GM12874 (cell line): ENCODE results near the gene GAREM2.

Experiments
- TF ChIP-seq, protein P1 (sequence below): IDR thresholded peaks from 2 replicates; pipeline ENCODE4 v1.5.1; 2011; ENCODE audit warnings: low read depth, mild to moderate bottlenecking, control low read depth, low read length, moderate library complexity; ENCODE audit not compliant: insufficient read depth

Gene GAREM2

DNA sequence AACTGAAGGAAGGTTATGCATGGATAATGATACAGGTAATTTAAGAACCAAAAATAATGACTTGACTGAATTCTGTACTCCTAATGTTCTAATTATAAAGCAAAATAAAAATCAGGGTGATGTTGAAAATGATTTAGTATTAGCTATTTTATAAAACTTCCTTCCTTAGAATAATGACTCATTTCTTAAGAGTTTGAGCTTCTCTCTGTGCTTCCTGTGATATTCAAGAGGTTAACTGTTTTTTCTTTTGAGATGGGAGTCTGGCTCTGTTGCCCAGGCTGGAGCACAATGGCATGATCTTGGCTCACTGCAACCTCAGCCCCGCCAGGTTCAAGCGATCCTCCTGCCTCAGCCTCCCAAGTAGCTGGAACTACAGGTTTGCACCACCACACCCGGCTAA is 56.7 kb downstream of the GAREM2 start:
- TF ChIP-seq, protein P1, sequence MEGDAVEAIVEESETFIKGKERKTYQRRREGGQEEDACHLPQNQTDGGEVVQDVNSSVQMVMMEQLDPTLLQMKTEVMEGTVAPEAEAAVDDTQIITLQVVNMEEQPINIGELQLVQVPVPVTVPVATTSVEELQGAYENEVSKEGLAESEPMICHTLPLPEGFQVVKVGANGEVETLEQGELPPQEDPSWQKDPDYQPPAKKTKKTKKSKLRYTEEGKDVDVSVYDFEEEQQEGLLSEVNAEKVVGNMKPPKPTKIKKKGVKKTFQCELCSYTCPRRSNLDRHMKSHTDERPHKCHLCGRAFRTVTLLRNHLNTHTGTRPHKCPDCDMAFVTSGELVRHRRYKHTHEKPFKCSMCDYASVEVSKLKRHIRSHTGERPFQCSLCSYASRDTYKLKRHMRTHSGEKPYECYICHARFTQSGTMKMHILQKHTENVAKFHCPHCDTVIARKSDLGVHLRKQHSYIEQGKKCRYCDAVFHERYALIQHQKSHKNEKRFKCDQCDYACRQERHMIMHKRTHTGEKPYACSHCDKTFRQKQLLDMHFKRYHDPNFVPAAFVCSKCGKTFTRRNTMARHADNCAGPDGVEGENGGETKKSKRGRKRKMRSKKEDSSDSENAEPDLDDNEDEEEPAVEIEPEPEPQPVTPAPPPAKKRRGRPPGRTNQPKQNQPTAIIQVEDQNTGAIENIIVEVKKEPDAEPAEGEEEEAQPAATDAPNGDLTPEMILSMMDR: no peak

DNA sequence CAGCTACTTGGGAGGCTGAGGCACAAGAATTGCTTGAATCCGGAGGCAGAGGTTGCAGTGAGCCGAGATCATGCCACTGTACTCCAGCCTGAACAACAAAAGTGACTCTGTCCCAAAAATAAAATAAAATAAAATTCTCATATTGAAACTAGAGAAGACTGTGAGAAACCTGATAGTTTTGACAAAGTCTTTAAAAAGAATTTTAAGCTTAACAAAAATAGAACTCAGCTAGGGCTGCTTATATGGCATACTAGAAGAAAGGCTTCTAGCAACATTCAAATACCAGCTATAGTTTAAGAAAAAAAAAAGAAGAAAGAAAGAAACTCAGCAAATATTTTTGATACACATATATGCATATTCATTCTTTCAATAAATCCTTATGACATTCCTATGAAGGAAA is 57.9 kb downstream of the GAREM2 start:
- TF ChIP-seq, protein P1: no peak

DNA sequence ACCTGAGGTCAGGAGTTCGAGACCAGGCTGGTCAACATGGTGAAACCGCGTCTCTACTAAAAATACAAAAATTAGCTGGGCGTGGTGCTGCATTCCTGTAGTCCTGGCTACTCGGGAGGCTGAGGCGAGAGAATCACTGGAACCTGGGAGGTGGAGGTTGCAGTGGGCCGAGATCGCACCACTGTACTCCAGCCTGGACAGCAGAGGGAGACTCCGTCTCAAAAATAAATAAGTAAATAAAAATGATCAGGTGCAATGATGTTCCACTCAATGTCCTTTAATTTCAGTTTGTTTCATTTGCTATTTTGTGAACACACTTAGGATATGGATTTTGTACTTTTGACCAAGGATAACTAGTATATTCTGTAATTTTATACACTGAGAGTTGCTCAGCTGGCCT is 62.2 kb downstream of the GAREM2 start:
- TF ChIP-seq, protein P1: no peak

DNA sequence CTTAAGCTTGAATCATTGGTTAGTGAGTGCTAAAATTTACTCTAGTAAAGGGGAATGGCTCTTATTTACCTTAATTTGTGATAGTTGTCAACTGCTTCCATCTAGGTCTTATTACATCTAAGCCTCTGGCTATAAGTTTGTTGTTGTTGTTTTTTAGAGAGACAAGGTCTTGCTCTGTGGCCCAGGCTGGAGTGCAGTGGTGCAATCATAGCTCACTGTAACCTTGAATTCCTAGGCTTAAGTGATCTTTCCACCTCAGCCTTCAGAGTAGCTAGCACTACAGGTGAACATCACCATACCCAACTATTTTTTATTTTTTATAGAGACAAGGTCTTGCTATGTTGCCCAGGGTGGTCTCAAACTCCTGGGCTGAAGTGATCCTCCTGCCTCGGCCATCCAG is 65.0 kb downstream of the GAREM2 start:
- TF ChIP-seq, protein P1: no peak

DNA sequence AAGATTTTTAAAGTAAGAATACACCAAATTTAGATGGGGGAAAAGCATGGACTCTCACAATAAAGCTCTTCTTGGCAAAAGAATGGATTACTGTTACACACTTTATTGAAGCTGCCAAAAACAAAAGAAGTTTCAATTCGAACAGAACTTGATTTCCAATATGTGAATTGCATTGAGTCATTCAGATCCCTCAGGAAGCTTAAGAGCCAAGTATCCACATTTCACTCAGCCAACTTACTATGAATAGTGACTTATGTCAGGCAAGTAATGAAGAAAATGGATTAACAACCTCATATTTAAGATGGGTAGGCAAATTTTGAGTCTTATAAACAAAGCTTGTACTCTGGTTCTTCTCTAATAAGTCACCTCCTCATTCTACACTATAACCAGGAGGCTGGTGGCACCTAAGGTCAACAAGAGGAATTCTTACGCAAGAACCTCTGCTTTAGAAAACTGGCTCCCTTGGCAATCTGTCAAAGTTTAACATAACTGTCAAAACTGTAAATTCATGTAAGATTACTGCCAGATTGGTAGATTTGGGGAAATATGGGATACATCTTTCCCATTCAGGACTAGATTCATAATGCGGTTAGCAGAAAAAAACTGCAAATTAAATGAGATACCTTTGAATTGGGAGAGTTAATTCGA is 65.5 kb downstream of the GAREM2 start:
- TF ChIP-seq, protein P1: no peak
